ENCODE data around the gene SCN7A.
"Not testable (repeated sequence)": the region's sequence is repeated elsewhere in the genome, so short reads cannot be mapped to it uniquely, and the experiment has no call there.

SCN7A gene

DNA sequence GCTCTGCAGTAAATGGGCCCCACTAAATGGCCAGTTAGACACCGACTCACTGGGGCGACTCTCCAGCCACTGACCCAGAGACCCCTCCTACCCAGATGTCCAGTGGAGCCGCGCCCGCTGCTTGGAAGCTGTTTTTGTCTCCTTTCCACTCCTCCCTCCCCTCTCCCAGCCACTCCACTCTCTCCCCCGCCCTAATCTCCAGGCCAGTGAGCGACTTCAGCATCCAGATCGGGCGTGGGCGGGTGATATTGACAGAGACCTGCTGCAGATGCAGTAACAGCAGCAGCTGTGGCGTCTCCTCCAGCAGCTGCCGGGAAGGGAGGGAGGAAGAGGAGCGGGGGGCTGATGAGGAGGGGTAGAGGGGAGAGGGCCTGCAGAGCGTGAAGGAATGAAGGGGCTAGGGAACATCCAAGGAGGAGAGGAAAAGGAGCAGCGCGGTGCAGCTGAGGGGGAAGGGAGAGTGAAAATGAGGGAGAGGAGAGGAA is at the start of gene SCN7A:
Gene SCN7A, minus strand, starts transcription at position 110 of the 485 bp plus-strand sequence. CDS start 16,553 bp downstream, outside the sequence.
- DNase-seq (ENCODE audit: low read depth, low spot score): peak; percentile 31

DNA sequence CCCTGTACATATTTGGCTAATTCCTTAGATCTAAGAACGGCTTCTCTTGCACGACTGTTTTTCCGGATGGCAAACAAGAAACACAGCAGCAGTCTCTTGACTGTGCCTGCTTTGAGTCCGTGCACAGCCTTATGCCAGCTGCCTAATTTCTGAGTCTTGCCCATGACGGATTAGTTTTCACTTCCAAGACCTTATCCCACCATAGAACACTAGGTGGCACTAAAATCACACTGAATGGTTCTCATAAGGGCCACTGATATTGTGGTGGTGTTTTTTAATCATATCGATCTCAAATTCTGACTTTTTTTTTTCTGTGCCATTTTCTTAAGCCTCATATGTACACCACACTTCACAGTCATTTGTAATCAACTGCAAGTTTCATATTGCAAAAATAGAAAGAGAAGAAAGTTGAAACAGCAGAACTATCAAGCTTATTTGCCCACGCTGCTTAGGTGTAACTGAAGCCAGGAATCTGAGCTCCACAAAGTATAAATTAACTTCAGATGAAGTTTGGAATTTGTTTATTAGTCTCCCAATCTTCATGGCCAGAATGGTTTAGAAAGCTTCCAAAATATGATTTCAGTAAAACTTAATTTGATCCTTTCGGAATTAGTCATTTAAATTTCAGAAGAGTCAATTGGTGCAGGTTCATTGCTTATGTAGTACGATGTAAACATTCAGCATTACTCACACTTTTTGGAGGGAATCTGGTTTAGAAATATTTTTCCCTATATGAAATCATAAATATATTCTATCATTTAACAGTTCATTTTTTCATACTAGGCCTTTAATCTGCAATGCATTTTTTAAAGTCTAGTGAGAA is 45.5 kb upstream of the SCN7A start:
- DNase-seq (ENCODE audit: low read depth, low spot score): peak; percentile 40

DNA sequence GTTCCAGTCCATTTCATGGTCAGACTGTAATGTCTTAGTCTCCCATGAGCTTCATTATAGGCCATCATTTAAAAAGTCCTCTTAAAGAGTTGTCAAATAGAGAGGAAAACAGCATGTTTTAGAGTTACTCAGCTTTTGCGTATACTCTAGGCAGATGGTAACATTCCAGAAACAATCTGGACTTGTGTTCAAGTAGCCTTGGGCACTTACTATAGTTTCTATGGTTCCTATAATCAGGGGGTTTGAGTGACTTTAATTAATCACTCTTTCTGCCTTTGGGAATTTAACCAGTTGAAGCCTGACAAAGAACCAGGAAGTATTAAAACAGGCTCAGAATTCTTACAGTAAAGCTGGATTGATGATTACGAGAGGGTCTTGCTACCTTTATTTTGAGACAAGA is 42.1 kb upstream of the SCN7A start:
- DNase-seq (ENCODE audit: low read depth, low spot score): no peak

DNA sequence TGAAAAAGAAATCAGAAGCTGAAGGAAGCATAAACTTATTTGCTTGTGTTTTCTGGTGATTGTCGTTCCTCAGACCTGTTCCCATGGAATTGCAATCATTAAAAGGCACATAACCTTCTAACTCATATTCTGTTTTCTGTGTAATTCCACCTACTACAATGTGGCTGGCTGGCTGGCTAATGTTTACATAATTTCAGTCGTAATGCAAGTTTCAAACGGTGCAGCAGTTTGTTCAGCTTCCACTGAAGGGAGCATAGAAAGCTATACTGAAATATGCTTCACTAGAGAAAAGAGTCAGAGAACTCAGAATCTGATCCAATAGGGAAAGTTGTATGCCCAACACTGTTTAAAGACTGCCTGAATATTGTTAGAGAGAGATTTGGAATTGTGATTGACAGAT is 27.1 kb upstream of the SCN7A start:
- no peak for DNase-seq (ENCODE audit: low read depth, low spot score)

DNA sequence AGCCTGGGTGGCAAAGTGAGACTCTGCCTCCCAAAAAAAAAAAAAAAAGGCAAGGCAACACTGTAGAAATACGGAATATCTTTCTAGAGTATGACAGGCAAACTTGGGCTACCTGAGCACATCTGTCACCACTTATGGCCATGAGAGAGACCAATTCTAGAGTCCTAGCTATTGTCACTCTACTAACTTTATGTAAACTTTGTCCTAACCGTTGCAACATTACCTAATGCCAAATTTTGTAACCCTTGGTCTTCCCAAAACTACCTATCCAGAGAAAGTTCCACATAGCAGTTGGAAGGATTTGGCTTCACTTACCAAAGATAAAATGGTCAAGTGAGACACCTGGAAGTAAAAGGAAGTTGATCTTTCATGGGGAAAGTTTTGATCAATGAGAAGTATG is 26.6 kb upstream of the SCN7A start:
- DNase-seq (ENCODE audit: low read depth, low spot score): no peak

DNA sequence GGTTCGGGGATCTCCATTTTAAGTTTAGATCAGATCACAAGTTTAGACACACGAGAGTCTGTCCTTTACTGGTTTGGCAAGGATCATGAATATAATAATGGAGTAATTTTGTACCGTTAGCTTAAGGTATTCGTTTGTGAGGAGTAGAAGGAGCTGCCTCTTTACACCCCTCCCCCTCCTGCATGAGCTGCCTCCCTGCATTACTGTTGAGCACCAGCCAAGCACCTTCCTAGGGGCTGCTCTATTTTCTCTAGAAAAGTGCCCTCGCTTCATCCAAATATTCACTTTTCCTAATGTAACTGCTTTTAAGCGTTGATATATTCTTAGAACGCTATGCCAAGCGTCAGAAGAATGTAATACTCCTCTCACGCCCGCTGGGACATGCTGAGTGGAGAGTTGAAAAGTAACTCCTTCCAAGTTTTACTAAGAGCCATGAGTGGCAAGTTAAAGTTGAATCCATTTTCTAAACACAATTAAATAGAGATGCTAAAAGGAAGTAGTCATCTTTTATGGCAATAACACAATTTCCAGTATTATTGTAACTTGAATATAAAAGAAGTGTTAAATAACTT is 25.4 kb upstream of the SCN7A start:
- DNase-seq (ENCODE audit: low read depth, low spot score): no peak

DNA sequence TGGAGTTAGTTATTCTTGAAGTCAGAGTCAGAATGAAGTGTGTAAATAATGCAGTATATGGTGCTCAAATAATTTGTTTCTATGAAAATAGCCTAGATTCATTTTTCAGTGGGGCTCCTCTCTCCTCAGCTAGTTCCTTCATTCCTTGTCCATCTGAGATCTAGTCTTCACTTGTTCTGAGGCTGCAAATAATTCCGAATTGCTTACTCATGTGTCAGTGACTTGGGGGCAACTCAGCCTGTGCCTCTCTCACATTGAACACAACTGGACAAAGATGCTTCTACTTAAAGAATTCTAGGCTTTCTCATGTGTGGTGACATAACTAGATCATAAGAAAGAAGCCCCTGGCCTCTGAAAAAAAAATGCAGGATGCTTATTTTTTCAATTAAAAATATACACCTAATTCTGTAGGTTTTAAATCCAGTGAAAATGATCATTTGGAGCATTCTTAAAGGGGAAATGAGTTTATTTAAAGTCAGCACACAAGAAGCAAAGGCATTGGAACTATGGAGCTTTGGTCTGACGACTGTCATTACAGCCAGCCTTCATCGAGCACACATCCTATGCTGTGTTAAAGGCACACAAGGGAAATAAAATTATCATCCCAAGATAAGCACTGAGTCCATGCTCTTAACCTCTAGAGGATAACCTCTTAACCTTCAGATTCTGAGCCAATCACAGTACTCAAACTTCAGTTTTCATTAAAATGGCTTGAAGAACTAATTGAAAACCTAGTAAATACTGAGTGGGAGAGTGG is 24.8 kb upstream of the SCN7A start:
- DNase-seq (ENCODE audit: low read depth, low spot score): no peak

DNA sequence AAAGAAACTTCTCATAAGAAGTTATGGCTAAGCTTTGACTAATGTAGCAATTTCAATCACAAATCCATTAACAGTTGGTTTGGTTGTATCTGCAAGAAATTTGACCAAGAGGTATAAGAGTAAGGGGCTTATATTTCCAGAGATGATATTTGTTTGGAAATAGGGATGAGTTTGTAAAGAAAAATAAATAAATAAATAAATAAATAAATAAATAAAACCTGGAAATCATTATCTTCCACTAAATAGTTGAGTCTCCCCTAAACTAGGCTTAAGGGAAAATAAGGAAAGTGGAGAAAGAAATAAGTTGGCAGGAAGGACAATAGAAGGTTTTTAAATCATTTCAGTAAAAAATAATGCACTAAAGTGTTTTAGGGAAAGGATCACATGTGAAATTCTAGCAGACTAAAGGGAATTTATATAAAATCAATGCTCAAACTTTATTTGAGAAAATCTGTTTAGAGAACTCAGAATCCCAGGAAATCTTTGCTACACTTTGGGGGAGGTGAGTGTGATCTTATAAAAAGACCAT is 23.5 kb upstream of the SCN7A start:
- DNase-seq (ENCODE audit: low read depth, low spot score): no peak

DNA sequence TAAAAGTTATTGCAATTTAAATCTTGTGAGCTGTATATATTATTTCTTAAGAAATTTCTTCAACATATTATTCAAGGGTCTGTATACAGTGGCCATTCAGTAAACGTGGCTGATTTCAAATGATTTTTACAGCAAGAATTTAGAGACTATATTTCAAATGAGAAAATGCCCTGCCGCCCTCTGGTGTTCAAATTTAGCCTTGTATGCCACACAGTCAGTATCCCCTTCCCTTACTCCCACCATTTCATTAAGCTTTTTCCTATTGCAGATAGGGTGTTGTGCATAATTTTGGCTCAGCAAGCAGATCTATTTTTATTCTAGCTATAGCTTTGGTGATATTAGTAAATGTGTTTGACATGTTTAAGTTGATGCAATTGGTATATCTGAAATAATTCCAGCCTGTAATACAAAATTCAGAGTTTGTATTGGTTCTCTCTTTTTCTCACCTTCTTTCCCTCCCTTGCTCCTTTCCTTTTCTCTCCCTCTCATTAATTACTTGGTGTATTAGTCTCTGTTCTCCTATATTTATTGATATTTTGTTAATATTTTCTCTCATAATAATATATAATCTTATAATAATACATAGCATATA is 22.8 kb upstream of the SCN7A start:
- no peak for DNase-seq (ENCODE audit: low read depth, low spot score)

DNA sequence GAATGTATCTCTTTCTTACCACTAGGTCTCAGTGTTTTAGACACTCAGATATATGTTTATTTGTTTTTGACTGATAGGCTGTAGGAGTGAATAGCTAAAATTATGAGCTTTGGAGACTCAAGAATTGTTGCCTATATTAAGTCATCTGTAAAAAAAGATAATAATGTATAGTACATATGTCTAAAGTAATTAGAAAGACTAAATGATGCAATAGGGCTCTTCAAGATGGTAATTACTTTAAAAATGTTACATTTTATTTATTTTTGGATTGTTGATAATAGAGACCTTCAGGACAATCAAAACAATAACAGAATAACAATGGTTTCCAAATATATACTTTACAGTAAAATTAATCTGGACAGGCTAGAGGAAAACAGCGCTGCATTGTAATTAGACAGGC is 19.9 kb upstream of the SCN7A start:
- no peak for DNase-seq (ENCODE audit: low read depth, low spot score)

DNA sequence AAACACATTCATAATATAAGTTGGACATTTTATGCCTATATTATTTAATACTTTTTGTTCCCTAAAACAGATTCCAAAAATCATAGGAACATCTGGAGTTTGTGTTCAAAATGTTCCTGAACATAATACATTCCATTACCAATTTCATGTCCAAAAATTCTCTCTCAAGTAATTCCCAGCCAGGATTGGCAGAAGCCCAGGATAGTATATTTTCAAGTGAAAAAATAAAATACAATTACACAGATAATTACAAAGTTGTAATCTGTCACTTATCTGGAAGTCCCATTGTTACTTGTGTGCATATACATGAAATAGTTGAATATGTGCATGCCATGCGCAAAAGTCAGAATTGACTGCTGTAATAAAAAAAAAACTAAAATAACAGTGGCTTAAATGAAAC is 5.2 kb upstream of the SCN7A start:
- DNase-seq (ENCODE audit: low read depth, low spot score): no peak

DNA sequence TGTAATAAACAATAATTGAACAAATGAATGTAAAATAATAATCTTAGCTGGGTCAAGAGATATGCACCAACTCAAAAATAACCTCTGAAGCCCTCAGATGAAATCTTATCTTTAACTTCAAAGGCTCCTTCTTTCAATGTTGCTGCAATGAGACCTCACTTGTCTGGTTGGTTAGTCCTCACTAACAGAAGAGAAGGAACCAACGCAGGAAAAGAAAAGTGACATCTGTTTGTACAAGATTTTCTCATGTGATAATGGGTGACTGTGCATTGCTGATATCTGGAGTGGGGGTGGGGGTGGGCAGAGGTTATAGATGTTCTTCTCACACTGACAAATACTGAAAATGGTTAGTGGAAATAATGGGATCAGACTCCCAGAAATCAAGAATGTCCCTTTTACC is 2.6 kb downstream of the SCN7A start:
- no peak for DNase-seq (ENCODE audit: low read depth, low spot score)

DNA sequence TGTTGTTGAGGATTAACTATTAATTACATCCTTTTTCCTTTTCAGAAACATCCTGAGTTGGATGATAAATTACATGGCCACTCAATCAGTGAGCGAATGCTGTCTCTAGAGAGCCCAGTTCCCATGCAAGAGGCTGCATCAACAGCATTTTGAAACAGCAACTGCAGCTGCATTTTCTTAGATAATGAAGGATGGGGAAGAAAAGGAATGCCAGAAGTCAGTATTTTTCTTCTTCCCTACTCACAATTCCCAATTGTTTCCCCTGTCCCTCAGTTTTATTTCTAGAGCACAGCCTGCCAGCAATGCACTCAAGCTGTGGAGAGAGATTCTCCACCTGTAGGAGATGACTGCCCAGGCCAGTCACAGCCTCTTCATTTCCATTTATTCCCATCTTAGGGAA is 6.9 kb downstream of the SCN7A start:
- no peak for DNase-seq (ENCODE audit: low read depth, low spot score)

DNA sequence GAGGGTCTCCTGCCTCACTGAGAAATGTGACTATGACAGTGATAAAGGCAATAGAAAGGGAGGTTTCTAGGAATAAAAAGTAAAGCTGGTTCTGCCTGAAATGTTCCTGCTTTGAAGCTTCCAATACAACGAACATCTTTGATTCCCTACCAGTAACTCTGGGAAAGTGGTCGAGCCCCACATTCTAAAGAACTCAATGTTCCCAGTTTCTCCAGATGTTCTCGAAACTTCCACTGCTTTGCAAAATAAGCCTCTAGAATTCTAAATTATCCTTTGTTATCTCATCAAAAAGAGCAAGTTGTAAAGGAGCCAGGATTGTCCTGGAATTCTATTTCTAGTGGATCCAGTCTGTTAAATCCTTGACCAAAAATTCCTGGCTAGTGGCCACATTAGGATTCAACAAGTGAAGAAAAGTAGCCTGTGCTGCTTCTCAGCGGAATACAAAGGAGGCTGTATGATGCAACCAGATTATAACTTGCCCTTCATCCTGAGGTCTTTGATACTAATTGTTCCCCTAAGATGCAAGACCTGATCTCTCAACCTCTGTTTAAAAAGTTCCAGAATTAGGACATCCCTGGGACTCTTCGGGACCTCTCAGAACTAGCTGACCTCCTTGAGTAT is 8.4 kb downstream of the SCN7A start:
- DNase-seq (ENCODE audit: low read depth, low spot score): no peak

DNA sequence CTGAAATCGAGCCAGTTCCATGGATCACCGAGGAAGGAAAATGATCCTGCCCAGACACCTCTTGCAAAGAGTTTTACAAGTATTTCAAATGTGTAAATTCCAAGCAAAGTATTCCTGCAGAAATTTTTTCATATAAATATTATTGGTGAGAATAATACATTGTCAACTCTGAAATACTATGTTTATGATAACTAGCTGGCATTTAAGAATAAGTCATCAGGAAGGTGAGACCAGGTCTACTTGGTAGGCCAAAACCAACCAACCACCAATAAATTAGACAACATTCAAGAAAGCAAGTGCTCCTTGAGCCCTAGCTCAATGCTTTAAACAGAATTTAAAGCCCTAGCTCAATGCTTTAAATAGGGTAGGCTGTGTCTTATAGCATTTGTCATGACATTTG is 21.7 kb downstream of the SCN7A start:
- no peak for DNase-seq (ENCODE audit: low read depth, low spot score)

DNA sequence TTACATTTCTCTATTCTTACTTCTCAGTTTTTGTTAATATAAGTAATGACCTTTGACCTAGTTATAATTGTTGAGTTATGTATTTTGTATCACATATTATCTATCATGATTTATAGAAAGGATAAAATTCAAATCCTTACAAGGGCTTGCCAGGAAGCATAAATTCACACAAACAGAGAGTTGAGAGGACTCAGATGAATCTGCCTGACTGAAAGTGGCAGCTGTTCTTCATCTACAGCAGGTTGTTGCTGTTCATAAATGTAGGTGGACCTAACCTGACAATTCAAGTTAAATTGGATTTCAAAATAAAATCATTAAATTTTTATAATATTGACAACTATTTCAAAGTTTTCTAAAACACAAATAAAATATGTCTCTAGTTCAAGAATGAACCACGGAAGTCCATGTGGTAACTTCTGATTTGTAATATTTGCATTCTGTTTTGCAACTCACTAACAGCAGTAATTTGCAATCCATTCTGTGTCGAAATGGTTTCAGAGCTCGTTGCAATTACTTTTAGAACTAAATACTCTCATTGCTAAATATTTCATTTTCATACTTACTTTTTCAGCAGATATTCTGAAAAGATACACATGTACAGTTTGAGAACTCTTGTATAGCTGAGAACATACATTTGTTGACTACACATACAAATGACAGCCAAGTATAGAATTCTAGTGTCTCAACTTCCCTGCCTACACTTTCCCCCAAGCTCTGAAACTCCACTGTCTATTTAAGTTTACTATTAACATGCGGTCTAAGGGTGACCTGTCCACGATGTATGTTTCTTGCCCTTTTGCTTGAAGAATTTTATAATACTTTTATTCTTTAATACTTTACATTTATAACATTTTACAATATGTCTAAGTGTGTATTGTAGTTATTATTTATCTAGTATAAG is 25.7 kb downstream of the SCN7A start:
- no peak for DNase-seq (ENCODE audit: low read depth, low spot score)

DNA sequence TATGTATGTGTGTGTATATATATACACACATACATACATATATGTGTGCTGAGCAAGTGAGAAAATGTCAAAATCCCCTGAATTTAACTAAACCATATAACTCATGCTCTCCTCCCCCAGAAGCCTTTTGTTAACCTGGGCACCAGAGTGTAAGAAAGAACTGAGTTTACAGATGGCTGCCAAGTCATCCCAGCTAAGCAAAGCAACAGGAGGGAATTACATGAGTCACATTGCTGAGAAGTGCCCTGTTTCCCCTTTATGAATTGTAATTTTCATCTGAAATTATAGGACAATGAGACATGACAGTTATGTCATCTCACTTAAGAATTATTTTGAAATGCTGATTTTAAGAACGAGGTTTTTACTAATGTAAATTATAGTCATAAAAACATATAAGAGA is 29.9 kb downstream of the SCN7A start:
- no peak for DNase-seq (ENCODE audit: low read depth, low spot score)

DNA sequence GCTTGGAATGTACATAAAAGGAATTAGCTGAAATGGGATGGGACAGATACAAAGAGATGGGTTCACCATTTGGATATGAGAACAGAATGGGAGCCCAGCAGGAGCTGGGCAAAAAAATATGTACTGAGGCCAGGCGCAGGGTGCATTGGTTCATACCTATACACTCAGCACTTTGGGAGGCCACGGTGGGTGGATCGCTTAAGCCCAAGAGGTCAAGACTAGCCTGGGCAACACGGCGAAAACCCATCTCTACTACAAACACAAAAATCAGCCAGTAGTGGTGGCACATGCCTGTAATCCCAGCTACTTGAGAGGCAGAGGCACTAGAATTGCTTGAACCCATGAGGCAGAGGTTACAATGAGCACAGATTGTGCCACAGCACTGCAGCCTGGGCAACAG is 30.4 kb downstream of the SCN7A start:
- DNase-seq (ENCODE audit: low read depth, low spot score): no peak

DNA sequence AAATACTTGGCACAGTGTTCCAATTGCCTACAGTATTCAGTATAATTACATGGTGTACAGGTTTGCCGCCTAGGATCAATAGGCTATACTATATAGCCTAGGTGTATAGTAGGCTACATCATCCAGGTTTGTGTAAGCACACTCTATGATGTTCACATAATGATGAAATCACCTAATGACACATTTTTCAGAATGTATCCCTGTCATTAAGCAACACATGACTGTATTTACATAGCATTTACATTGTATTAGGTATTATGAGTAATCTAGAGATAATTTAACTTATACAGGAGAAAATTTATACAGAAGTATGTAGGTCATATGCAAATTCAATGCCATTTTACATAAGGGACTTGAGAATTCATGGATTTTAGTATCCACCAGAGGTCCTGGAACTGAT is 35.4 kb downstream of the SCN7A start:
- no peak for DNase-seq (ENCODE audit: low read depth, low spot score)

DNA sequence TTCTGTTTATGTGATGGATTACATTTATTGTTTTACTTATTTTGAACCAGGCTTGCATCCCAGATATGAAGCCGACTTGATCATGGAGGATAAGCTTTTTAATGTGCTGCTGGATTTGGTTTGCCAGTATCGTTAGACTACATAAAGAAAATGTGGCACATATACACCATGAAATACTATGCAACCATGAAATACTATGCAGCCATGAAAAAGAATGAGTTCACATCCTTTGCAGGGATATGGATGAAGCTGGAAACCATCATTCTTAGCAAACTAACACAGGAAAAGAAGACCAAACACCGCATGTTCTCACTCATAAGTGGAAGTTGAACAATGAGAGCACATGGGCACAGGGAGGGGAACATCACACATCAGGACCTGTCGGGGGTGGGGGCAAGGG is 38.2 kb downstream of the SCN7A start:
- DNase-seq (ENCODE audit: low read depth, low spot score): not testable (repeated sequence)

Measured in ELF-1 (cell line).